Neural progenitor cell (in vitro differentiated cells): ENCODE measurements around the gene RHBDD1.

Source experiments
- EZH2 ChIP-seq: fragments of 200-600 bp; sonication (generic); IDR thresholded peaks from 2 replicates; pipeline ENCODE4 v1.6.1; 2017; ENCODE audit warnings: antibody characterized with exemption, mild to moderate bottlenecking, moderate library complexity
- EZH2phosphoT487 ChIP-seq: fragments of 200-600 bp; sonication (generic); IDR thresholded peaks from 2 replicates; pipeline ENCODE4 v1.6.1; 2017; ENCODE audit warnings: antibody characterized with exemption
- TF ChIP-seq, protein P1 (sequence below): fragments of 200-600 bp; sonication (generic); IDR thresholded peaks from 2 replicates; pipeline ENCODE4 v1.5.1; 2017; ENCODE audit warnings: antibody characterized with exemption, mild to moderate bottlenecking

DNA sequence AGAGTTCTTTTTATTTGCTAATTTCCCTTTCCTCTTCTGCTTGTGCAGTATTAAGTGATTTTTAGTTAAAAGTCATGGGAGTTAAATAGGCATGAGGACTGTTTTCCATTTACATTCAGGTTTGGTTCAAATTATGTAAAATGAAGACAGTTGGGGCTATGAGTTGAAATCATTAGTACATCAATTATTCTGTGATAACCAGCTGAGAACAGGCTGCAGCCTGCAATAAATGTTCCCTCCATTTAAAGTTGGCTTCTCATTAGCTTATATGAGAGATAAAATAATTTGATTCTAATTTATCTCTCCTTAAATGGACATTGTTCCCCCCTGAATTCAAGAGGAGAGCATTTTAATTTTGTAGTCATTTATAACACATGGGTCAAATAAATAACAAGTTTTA lies 48.3 kb downstream of the RHBDD1 start:
- TF ChIP-seq EZH2 (no peak), EZH2phosphoT487 (no peak)
- TF ChIP-seq, protein P1, sequence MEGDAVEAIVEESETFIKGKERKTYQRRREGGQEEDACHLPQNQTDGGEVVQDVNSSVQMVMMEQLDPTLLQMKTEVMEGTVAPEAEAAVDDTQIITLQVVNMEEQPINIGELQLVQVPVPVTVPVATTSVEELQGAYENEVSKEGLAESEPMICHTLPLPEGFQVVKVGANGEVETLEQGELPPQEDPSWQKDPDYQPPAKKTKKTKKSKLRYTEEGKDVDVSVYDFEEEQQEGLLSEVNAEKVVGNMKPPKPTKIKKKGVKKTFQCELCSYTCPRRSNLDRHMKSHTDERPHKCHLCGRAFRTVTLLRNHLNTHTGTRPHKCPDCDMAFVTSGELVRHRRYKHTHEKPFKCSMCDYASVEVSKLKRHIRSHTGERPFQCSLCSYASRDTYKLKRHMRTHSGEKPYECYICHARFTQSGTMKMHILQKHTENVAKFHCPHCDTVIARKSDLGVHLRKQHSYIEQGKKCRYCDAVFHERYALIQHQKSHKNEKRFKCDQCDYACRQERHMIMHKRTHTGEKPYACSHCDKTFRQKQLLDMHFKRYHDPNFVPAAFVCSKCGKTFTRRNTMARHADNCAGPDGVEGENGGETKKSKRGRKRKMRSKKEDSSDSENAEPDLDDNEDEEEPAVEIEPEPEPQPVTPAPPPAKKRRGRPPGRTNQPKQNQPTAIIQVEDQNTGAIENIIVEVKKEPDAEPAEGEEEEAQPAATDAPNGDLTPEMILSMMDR = no peak
